NCI-H460 (cell line): ENCODE data around the gene PROK1. TPM values are rescaled to one million over a fixed set of nuclear protein-coding genes. Genes with fewer than 3 reads are reported as not detected.

ENCODE experiments used
- DNase-seq: peaks from one replicate; pipeline ENCODE4 v3.0.0-alpha.2; 2016; ENCODE audit warnings: low read depth; ENCODE audit errors: extremely low read depth
- total RNA-seq: library from RNA; depleted of rRNA; stranded (reverse); fragments of >200 nt; shearing (Covaris generic); gene quantifications from 2 replicates; pipeline ENCODE4 v1.2.3, GENCODE V29; 2014

PROK1 gene
- total RNA-seq, 1 experiment from 2014 or later: not detected

- DNase-seq: no peak
Observed at GRCh38 chr1:110464340-110464739, 13.4 kb downstream of the PROK1 start.

GRCh38 chr1:110465038-110465813 is 14.3 kb downstream of the PROK1 start:
- DNase-seq: no peak

GRCh38 chr1:110465814-110466380 is 14.9 kb downstream of the PROK1 start:
- no peak for DNase-seq

- DNase-seq: no peak
Observed at GRCh38 chr1:110466646-110467280, 15.8 kb downstream of the PROK1 start.

GRCh38 chr1:110471131-110471530 is 20.2 kb downstream of the PROK1 start:
- DNase-seq: no peak

GRCh38 chr1:110472546-110472945 is 21.6 kb downstream of the PROK1 start:
- no peak for DNase-seq

- DNase-seq: no peak
Observed at GRCh38 chr1:110474444-110474843, 23.5 kb downstream of the PROK1 start.

GRCh38 chr1:110475362-110476027 is 24.5 kb downstream of the PROK1 start:
- DNase-seq: no peak

- no peak for DNase-seq
Observed at GRCh38 chr1:110476028-110476765, 25.2 kb downstream of the PROK1 start.

- DNase-seq: peak; percentile 43
Observed at GRCh38 chr1:110477041-110477440, 26.1 kb downstream of the PROK1 start.

GRCh38 chr1:110477445-110477957 is 26.6 kb downstream of the PROK1 start:
- no peak for DNase-seq

- DNase-seq: no peak
Observed at GRCh38 chr1:110477967-110478640, 27.2 kb downstream of the PROK1 start.

GRCh38 chr1:110478886-110479285 is 27.9 kb downstream of the PROK1 start:
- no peak for DNase-seq

GRCh38 chr1:110480356-110481096 is 29.6 kb downstream of the PROK1 start:
- DNase-seq: no peak

GRCh38 chr1:110481968-110482623 is 31.1 kb downstream of the PROK1 start:
- DNase-seq: no peak

GRCh38 chr1:110482662-110483307 is 31.8 kb downstream of the PROK1 start:
- no peak for DNase-seq

GRCh38 chr1:110483308-110483685 is 32.3 kb downstream of the PROK1 start:
- no peak for DNase-seq

GRCh38 chr1:110484801-110485200 is 33.9 kb downstream of the PROK1 start:
- no peak for DNase-seq
